Stimulated activated naive CD8-positive, alpha-beta T cell treated with anti-CD3 and anti-CD28 coated beads, Interleukin-15, amount 100 ng/mL, for 72 hours (primary cell): ENCODE data around the gene CEP83.
"Not testable (repeated sequence)": the region's sequence is repeated elsewhere in the genome, so short reads cannot be mapped to it uniquely, and the experiment has no call there.

Source experiments
- ATAC-seq: fragments of 150-1000 bp; cut with Tn5 transposase; 2 replicates; pipeline ENCODE4 v1.10.0; 2021; ENCODE audit warnings: mild to moderate bottlenecking, moderate library complexity
- DNase-seq, 2 donors: peaks; one replicate each; pipeline ENCODE4 v3.0.0; 2021 to 2022
- H3K27ac Mint-ChIP-seq, 2 donors: one replicate each; pipeline ENCODE4 v1.8.0; 2022; ENCODE audit warnings: mild to moderate bottlenecking in 2 of 2, mixed read lengths in 2 of 2, moderate library complexity in 2 of 2
- H3K27me3 Mint-ChIP-seq: one replicate; pipeline ENCODE4 v1.8.0; 2022; ENCODE audit warnings: mixed read lengths
- H3K4me1 Mint-ChIP-seq: one replicate; pipeline ENCODE4 v1.8.0; 2022; ENCODE audit warnings: mild to moderate bottlenecking, mixed read lengths
- H3K4me3 Mint-ChIP-seq, 2 donors: one replicate each; pipeline ENCODE4 v1.8.0; 2022; ENCODE audit warnings: mild to moderate bottlenecking in 2 of 2, mixed read lengths in 2 of 2, moderate library complexity in 1 of 2
- H3K9me3 Mint-ChIP-seq, 2 donors: one replicate each; pipeline ENCODE4 v1.8.0; 2022; ENCODE audit warnings: mixed read lengths in 2 of 2

The CEP83 gene

GRCh38 chr12:94372461-94372860 is 87.2 kb downstream of the CEP83 start:
- H3K4me3 Mint-ChIP-seq, result peak overlapping the region in 1 of 2 donors; percentile 6
- no peaks in the 10 kb centered on the region for H3K27me3 Mint-ChIP-seq
- DNase-seq (no peak), ATAC-seq (peak; percentile 90)
- H3K9me3 Mint-ChIP-seq, result no peaks in the 10 kb centered on the region
- H3K27ac Mint-ChIP-seq, result peak overlapping the region; percentile 42 to 78
- peaks cover 14% of the 10 kb centered on the region for H3K4me1 Mint-ChIP-seq

DNA sequence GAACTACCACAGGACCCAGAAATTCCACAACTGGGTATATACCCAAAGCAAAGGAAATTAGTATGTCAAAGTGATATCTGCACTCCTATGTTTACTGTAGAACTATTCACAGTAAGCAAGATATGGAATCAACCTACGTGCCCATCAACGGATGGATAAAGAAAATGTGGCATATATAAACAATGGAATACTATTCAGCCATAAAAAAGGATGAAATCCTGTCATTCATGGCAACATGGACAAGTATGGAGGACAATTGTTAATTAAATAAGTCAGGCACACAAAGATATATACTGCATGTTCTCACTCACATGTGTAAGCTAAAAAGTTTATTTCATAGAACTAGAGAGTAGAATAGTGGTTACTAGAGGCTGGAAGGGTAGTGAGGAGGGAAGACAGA is 97.0 kb downstream of the CEP83 start:
- Mint-ChIP-seq H3K9me3 (peaks cover 30 to 35% of the 10 kb centered on the region in 2 donors), H3K4me1 (no peaks in the 10 kb centered on the region), H3K27ac (no peak overlapping the region), H3K4me3 (no peak overlapping the region), H3K27me3 (no peaks in the 10 kb centered on the region)
- ATAC-seq, result no peak
- DNase-seq, result no peak

- DNase-seq (no peak), ATAC-seq (no peak)
- Mint-ChIP-seq H3K27me3 (no peaks in the 10 kb centered on the region), H3K9me3 (peaks cover 39 to 55% of the 10 kb centered on the region in 2 donors), H3K4me1 (no peaks in the 10 kb centered on the region), H3K4me3 (no peak overlapping the region), H3K27ac (no peak overlapping the region)
Measured at GRCh38 chr12:94359761-94360160, 99.9 kb downstream of the CEP83 start.

DNA sequence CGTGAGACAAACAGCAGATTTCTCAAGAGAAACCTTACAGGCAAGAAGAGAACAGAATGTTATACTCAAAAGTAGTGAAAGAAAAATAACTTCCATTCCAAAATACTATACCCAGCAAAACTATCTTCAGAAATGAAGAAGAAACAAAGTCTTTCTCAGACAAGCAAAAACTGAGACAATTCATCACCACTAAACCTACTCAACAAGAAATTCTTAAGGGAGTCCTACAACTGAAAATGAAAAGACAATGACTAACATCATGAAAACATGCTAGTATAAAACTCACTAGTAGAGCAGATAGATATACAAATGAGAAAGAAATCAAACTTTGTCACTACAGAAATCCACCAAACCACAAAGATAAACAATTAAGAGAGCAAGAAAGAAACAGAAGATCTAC is 106.5 kb downstream of the CEP83 start:
- DNase-seq (no peak), ATAC-seq (no peak)
- Mint-ChIP-seq H3K27me3 (no peaks in the 10 kb centered on the region), H3K9me3 (peaks cover 49 to 59% of the 10 kb centered on the region in 2 donors), H3K4me1 (no peaks in the 10 kb centered on the region), H3K4me3 (no peak overlapping the region), H3K27ac (no peak overlapping the region)

DNA sequence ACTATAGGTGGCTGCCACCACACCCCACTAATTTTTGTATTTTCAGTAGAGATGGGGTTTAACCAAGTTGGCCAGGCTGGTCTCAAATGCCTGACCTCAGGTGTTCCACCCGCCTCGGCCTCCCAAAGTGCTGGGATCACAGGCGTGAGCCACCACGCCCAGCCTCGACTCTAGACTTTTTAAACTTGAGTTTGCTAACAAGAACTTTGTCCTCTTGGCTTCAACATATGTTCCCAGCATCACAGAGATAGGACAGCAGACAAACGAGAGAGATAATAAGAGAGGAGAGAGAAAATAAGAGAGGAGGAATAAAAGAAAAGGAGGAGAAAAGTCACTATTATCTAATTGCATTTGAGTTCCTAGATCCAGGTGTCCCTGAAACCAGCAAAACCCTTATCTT is 119.1 kb downstream of the CEP83 start:
- Mint-ChIP-seq H3K27ac (no peak overlapping the region), H3K9me3 (no peaks in the 10 kb centered on the region), H3K27me3 (no peaks in the 10 kb centered on the region), H3K4me1 (no peaks in the 10 kb centered on the region), H3K4me3 (no peak overlapping the region)
- no peak for ATAC-seq
- no peak for DNase-seq

DNA sequence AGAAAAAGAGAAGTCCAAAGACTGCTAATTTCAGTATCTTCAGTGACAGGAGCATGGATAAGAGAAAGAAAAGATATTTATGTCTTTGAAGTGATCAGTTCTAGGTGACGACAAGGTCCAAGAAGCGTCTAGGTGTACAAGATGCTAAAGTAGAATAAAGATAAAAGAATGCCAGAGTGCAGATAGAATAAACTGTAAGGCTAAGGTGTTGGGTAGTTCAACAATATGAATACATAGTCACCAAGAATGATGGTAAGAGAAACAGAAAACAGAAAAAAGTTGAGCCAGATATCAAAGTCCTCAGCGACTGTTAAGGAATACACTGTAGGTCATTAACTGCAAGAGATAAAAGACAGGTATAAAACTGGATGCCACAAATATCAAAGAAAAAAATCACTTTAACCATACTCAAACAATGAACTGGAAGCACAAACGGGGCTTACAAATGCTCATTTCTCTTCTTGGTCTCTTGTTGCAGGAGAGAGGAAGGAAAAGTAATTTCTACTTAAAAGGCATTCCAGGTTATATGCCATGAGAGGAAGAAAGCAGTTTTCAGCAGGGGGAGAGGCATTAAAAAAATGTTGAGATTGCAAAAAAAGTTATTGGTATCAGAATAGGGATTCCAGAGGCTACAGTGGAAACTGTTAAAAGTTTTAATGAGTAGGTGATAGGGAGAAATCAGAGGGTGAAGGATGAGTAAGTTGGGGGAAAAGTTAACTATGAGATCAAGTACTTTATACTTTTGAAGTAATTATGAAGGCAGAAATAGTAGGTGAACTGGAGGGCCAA is 121.5 kb downstream of the CEP83 start:
- H3K4me1 Mint-ChIP-seq, result no peaks in the 10 kb centered on the region
- H3K9me3 Mint-ChIP-seq, result no peaks in the 10 kb centered on the region
- H3K4me3 Mint-ChIP-seq, result no peak overlapping the region
- no peak for DNase-seq
- H3K27me3 Mint-ChIP-seq, result no peaks in the 10 kb centered on the region
- ATAC-seq, result no peak
- no peak overlapping the region for H3K27ac Mint-ChIP-seq

- H3K27ac Mint-ChIP-seq, result no peak overlapping the region
- H3K9me3 Mint-ChIP-seq, result no peaks in the 10 kb centered on the region
- H3K27me3 Mint-ChIP-seq, result no peaks in the 10 kb centered on the region
- ATAC-seq (no peak), DNase-seq (no peak)
- H3K4me3 Mint-ChIP-seq, result no peak overlapping the region
- H3K4me1 Mint-ChIP-seq, result no peaks in the 10 kb centered on the region
Measured at GRCh38 chr12:94336211-94336925, 123.3 kb downstream of the CEP83 start.

GRCh38 chr12:94333396-94333795 is 126.3 kb downstream of the CEP83 start:
- H3K4me3 Mint-ChIP-seq, result no peak overlapping the region
- H3K27ac Mint-ChIP-seq, result peak overlapping the region in 1 of 2 donors; percentile 34
- DNase-seq, result no peak
- no peaks in the 10 kb centered on the region for H3K9me3 Mint-ChIP-seq
- no peaks in the 10 kb centered on the region for H3K27me3 Mint-ChIP-seq
- H3K4me1 Mint-ChIP-seq, result no peaks in the 10 kb centered on the region
- ATAC-seq, result no peak

DNA sequence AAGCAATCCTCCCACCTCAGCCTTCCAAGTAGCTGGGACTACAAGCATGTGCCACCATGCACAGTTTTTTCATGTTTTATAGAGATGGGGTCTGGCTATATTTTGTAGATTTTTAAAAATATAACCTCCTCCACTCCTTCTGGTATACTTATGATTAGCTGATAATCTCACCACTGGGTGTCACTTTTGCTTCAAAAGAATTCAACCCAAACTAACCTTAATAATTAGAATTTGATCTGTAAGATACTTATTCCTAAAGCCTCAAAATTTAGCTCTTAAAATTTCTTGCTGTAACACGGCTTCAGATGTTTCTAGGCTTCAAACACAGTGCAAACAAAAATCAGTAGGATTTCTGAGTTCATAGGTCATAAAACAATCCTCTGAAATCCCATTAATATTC is 130.3 kb downstream of the CEP83 start:
- no peak for ATAC-seq
- DNase-seq, result no peak
- peaks cover 6% of the 10 kb centered on the region for H3K4me1 Mint-ChIP-seq
- peaks cover 0 to 9% of the 10 kb centered on the region in 2 donors for H3K9me3 Mint-ChIP-seq
- H3K27me3 Mint-ChIP-seq, result no peaks in the 10 kb centered on the region
- H3K27ac Mint-ChIP-seq, result no peak overlapping the region
- H3K4me3 Mint-ChIP-seq, result no peak overlapping the region

GRCh38 chr12:94327809-94328208 is 131.9 kb downstream of the CEP83 start:
- Mint-ChIP-seq H3K27ac (no peak overlapping the region), H3K4me1 (peaks cover 6% of the 10 kb centered on the region), H3K4me3 (no peak overlapping the region), H3K9me3 (peaks cover 0 to 9% of the 10 kb centered on the region in 2 donors), H3K27me3 (no peaks in the 10 kb centered on the region)
- ATAC-seq (no peak), DNase-seq (no peak)

DNA sequence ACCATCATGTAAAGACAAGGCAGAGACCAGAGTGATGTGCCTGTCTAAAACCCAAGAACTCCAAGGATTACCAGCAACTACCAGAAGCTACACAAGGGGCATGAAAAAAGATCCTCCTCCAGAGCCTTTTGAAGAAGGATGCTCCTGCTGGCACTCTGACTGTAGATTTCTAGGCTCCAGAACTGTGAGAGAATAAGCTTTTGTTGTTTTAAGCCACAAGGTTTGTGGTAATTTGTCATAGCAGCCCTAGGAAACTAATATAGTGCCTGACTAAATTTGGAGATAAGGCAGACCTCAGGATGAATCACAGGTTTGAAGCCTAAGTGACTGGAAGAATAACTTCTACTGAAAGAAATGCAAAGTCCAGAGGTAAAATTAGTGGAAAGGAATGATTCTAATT is 132.9 kb downstream of the CEP83 start:
- peak overlapping the region in 1 of 2 donors; percentile 20 for H3K27ac Mint-ChIP-seq
- no peak overlapping the region for H3K4me3 Mint-ChIP-seq

DNA sequence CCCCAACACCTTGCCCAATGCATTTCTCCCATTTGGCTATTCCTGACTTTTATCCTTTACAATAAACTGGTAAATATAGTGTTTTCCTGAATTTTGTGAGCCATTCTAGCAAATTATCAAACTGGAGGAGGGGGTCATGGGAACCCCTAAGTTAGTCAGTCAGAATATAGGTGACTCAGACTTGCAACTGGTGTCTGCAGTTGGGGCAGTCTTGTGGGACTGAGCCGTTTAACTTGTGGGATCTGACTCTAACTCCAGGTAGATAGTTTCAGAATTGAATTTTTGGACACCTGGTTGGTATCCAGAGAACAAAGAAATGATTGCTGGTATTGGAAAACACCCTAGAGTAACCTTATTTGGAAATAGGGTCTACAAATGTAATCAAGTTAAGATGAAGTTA is 133.4 kb downstream of the CEP83 start:
- peaks cover 4 to 16% of the 10 kb centered on the region in 2 donors for H3K9me3 Mint-ChIP-seq
- no peaks in the 10 kb centered on the region for H3K27me3 Mint-ChIP-seq
- no peak overlapping the region for H3K4me3 Mint-ChIP-seq
- no peak for ATAC-seq
- DNase-seq, result no peak
- H3K4me1 Mint-ChIP-seq, result peaks cover 6% of the 10 kb centered on the region
- H3K27ac Mint-ChIP-seq, result peak overlapping the region in 1 of 2 donors; percentile 20

More for the DNA sequence above, 132.9 kb downstream of the CEP83 start:
- H3K27me3 Mint-ChIP-seq, result no peaks in the 10 kb centered on the region
- DNase-seq, result no peak
- peaks cover 0 to 11% of the 10 kb centered on the region in 2 donors for H3K9me3 Mint-ChIP-seq
- H3K4me1 Mint-ChIP-seq, result peaks cover 6% of the 10 kb centered on the region
- peak; percentile 91 for ATAC-seq

- DNase-seq (no peak), ATAC-seq (no peak)
- Mint-ChIP-seq H3K4me1 (peaks cover 12% of the 10 kb centered on the region), H3K9me3 (peaks cover 32 to 55% of the 10 kb centered on the region in 2 donors), H3K27me3 (no peaks in the 10 kb centered on the region), H3K4me3 (no peak overlapping the region), H3K27ac (no peak overlapping the region)
Measured at GRCh38 chr12:94322346-94322745, 137.3 kb downstream of the CEP83 start.

- H3K27ac Mint-ChIP-seq, result no peak overlapping the region
- DNase-seq (no peak), ATAC-seq (no peak)
- H3K27me3 Mint-ChIP-seq, result no peaks in the 10 kb centered on the region
- peaks cover 7% of the 10 kb centered on the region for H3K4me1 Mint-ChIP-seq
- no peak overlapping the region for H3K4me3 Mint-ChIP-seq
- peaks cover 37 to 61% of the 10 kb centered on the region in 2 donors for H3K9me3 Mint-ChIP-seq
Measured at GRCh38 chr12:94320109-94320508, 139.6 kb downstream of the CEP83 start.

- DNase-seq, result no peak
- peaks cover 37 to 67% of the 10 kb centered on the region in 2 donors for H3K9me3 Mint-ChIP-seq
- no peak overlapping the region for H3K4me3 Mint-ChIP-seq
- H3K4me1 Mint-ChIP-seq, result peaks cover 7% of the 10 kb centered on the region
- peak overlapping the region in 1 of 2 donors; percentile 7 for H3K27ac Mint-ChIP-seq
- H3K27me3 Mint-ChIP-seq, result no peaks in the 10 kb centered on the region
- ATAC-seq, result no peak
Measured at GRCh38 chr12:94318181-94318580, 141.5 kb downstream of the CEP83 start.

DNA sequence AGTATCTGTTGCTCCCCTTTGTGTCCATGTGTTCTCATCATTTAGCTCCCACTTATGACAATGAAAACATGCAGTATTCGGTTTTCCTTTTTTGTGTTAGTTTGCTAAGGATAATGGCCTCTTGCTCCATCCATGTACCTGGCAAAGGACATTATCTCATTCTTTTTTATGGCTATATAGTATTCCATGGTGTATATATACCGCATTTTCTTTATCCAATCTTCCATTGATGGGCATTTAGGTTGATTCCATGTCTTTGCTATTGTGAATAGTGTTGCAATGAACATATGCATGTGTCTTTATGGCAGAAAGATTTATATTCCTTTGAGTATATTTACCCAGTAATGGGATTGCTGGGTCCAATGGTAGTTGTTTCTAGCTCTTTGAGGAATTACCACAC is 143.1 kb downstream of the CEP83 start:
- not testable (repeated sequence) for ATAC-seq, H3K4me3 Mint-ChIP-seq, H3K27me3 Mint-ChIP-seq, H3K4me1 Mint-ChIP-seq, H3K27ac Mint-ChIP-seq, DNase-seq
- peaks cover 36 to 64% of the 10 kb centered on the region in 2 donors for H3K9me3 Mint-ChIP-seq
